GM12892 (cell line): Measurements from ENCODE around the gene PIGK.

Experiments
- POLR2A ChIP-seq: IDR thresholded peaks from 2 replicates; pipeline ENCODE4 v1.6.1; 2011; ENCODE audit warnings: low read depth, low read length, control low read depth
- POLR2AphosphoS5 ChIP-seq: IDR thresholded peaks from 2 replicates; pipeline ENCODE4 v1.6.1; 2011; ENCODE audit warnings: low read depth, low read length, control low read depth

GRCh38 chr1:77227381-77227780 is 8.2 kb upstream of the PIGK start:
- TF ChIP-seq POLR2A = no peak
- TF ChIP-seq POLR2AphosphoS5 = no peak
